Neural cell (in vitro differentiated cells): ENCODE results near the gene PIKFYVE. TPM values are rescaled to one million over a fixed set of nuclear protein-coding genes. Genes with fewer than 3 reads are reported as not detected.

Experiments used
- H2AFZ ChIP-seq: fragments of 200-600, 300-800 bp; sonication (generic), shearing (Covaris generic); 2 replicates; pipeline ENCODE4 v1.6.0; 2014; ENCODE audit warnings: low read depth, mild to moderate bottlenecking, antibody characterized with exemption, low read length, moderate library complexity
- H3F3A ChIP-seq: fragments of 200-600 bp; shearing (Covaris generic); 2 replicates; pipeline ENCODE4 v1.6.1; 2016; ENCODE audit warnings: mild to moderate bottlenecking, moderate library complexity, mixed read lengths, antibody characterized with exemption, low read length; ENCODE audit not compliant: insufficient read depth, poor library complexity, severe bottlenecking
- H3K27ac ChIP-seq: fragments of 200-600, 300-800 bp; sonication (generic), shearing (Covaris generic); 2 replicates; pipeline ENCODE4 v1.5.1; 2014; ENCODE audit warnings: mild to moderate bottlenecking, low read length, moderate library complexity
- H3K27me3 ChIP-seq: fragments of 300-800, 200-600 bp; sonication (generic), shearing (Covaris generic); 2 replicates; pipeline ENCODE4 v1.6.0; 2014; ENCODE audit warnings: mild to moderate bottlenecking, low read depth, low read length, moderate library complexity; ENCODE audit not compliant: insufficient read depth
- H3K36me3 ChIP-seq: fragments of 300-800, 200-600 bp; sonication (generic), shearing (Covaris generic); 2 replicates; pipeline ENCODE4 v1.5.1; 2014; ENCODE audit warnings: mild to moderate bottlenecking, antibody characterized with exemption, low read length, moderate library complexity; ENCODE audit not compliant: insufficient read depth
- H3K4me2 ChIP-seq: fragments of 300-800, 200-600 bp; sonication (generic), shearing (Covaris generic); 2 replicates; pipeline ENCODE4 v1.6.0; 2014; ENCODE audit warnings: mild to moderate bottlenecking, low read length
- H3K4me3 ChIP-seq: fragments of 300-800, 200-600 bp; sonication (generic), shearing (Covaris generic); 2 replicates; pipeline ENCODE4 v1.5.1; 2014; ENCODE audit warnings: mild to moderate bottlenecking, low read length, moderate library complexity
- H3K79me2 ChIP-seq: fragments of 200-600 bp; shearing (Covaris generic); replicated peaks from 2 replicates; pipeline ENCODE4 v1.6.0; 2014; ENCODE audit warnings: mild to moderate bottlenecking, low read length, moderate library complexity; ENCODE audit not compliant: insufficient read depth
- H3K9ac ChIP-seq: fragments of 300-800, 200-600 bp; sonication (generic), shearing (Covaris generic); 2 replicates; pipeline ENCODE4 v1.6.1; 2016; ENCODE audit warnings: mild to moderate bottlenecking, low read length, mixed read lengths
- H3K9me2 ChIP-seq: fragments of 200-600 bp; shearing (Covaris generic); 2 replicates; pipeline ENCODE4 v1.6.1; 2016; ENCODE audit warnings: mild to moderate bottlenecking, low read length, mixed read lengths; ENCODE audit not compliant: insufficient read depth
- H3K9me3 ChIP-seq: fragments of 200-600, 300-800 bp; sonication (generic), shearing (Covaris generic); 2 replicates; pipeline ENCODE4 v1.6.1; 2016; ENCODE audit warnings: mild to moderate bottlenecking, mixed run types, low read length, moderate library complexity, mixed read lengths
- H4K20me1 ChIP-seq: fragments of 200-600 bp; shearing (Covaris generic); 2 replicates; pipeline ENCODE4 v1.6.1; 2016; ENCODE audit warnings: mild to moderate bottlenecking, mixed run types; ENCODE audit not compliant: insufficient read depth
- EP300 ChIP-seq: fragments of 450-650 bp; conservative IDR thresholded peaks from 2 replicates; pipeline ENCODE4 v1.6.1; 2014; ENCODE audit warnings: antibody characterized with exemption, mild to moderate bottlenecking, moderate library complexity; ENCODE audit not compliant: poor library complexity, severe bottlenecking
- EZH2 ChIP-seq: fragments of 200-600, 300-800 bp; shearing (Covaris generic), sonication (generic); IDR thresholded peaks from 2 replicates; pipeline ENCODE4 v1.6.1; 2014; ENCODE audit warnings: antibody characterized with exemption, low read length, borderline replicate concordance, mild to moderate bottlenecking; ENCODE audit not compliant: insufficient read depth, poor library complexity, severe bottlenecking
- MXI1 ChIP-seq: fragments of 450-650 bp; conservative IDR thresholded peaks from 2 replicates; pipeline ENCODE4 v1.6.1; 2014; ENCODE audit warnings: antibody characterized with exemption, mild to moderate bottlenecking; ENCODE audit not compliant: poor library complexity, severe bottlenecking
- POLR2AphosphoS5 ChIP-seq: IDR thresholded peaks from 2 replicates; pipeline ENCODE4 v1.6.1; 2012
- RAD21 ChIP-seq: fragments of 450-650 bp; conservative IDR thresholded peaks from 2 replicates; pipeline ENCODE4 v1.6.1; 2014; ENCODE audit warnings: antibody characterized with exemption, mild to moderate bottlenecking, moderate library complexity
- SMC3 ChIP-seq: fragments of 450-650 bp; conservative IDR thresholded peaks from 2 replicates; pipeline ENCODE4 v1.6.1; 2014; ENCODE audit warnings: antibody characterized with exemption, mild to moderate bottlenecking, moderate library complexity; ENCODE audit not compliant: poor library complexity
- TAF1 ChIP-seq: IDR thresholded peaks from 2 replicates; pipeline ENCODE4 v1.6.1; 2012; ENCODE audit warnings: low read depth
- polyA plus RNA-seq: library from polyadenylated mRNA; depleted of rRNA; stranded (reverse); fragments of >200 nt; gene quantifications from 2 replicates; pipeline ENCODE4 v1.2.3, GENCODE V29; 2014
- TF ChIP-seq, protein P1 (sequence below): IDR thresholded peaks from 2 replicates; pipeline ENCODE4 v1.6.1; 2012; ENCODE audit warnings: borderline replicate concordance
- TF ChIP-seq, protein P2 (sequence below): fragments of 450-650 bp; IDR thresholded peaks from 2 replicates; pipeline ENCODE4 v1.5.1; 2014; ENCODE audit warnings: antibody characterized with exemption, mild to moderate bottlenecking, moderate library complexity; ENCODE audit not compliant: poor library complexity, severe bottlenecking

Gene PIKFYVE
- polyA plus RNA-seq, 1 donor from 2014 or later = 27.1 TPM

DNA sequence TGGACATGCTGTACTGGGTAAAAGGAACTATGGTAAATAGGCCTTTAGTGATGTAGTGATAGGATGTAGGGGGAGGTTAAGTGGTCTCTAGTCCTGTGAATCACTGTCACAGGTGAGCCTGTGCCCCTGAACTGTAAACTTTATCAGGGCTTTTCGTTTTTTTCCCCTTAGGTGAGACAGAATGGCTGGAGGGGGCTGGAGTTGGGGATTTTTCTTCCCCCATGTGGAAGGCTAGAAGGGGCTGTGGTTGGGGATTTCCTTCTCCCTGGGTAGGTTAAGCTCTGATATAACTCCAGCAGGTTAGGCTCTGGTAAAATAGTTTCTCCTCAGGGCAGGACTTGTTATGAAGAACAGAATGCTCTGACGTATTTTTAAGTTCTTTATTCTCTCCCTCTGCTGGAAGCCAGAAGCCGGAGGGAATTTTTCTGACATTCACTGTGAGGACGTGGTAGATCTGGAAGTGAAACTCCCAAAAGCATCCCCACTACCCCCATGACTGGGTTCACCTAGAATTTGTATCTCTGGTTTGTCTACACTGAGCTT is 28.5 kb downstream of the PIKFYVE start:
- H4K20me1 ChIP-seq = no peaks in the 10 kb centered on the region
- no peak overlapping the region for H3K4me3 ChIP-seq
- no peaks in the 10 kb centered on the region for H3F3A ChIP-seq
- no peak overlapping the region for H3K27ac ChIP-seq
- H3K9me2 ChIP-seq = no peaks in the 10 kb centered on the region
- no peak overlapping the region for H3K9ac ChIP-seq
- no peak overlapping the region for H2AFZ ChIP-seq
- H3K79me2 ChIP-seq = no peaks in the 10 kb centered on the region
- H3K9me3 ChIP-seq = no peaks in the 10 kb centered on the region
- H3K36me3 ChIP-seq = peaks cover 8% of the 10 kb centered on the region
- TF ChIP-seq, protein P1, sequence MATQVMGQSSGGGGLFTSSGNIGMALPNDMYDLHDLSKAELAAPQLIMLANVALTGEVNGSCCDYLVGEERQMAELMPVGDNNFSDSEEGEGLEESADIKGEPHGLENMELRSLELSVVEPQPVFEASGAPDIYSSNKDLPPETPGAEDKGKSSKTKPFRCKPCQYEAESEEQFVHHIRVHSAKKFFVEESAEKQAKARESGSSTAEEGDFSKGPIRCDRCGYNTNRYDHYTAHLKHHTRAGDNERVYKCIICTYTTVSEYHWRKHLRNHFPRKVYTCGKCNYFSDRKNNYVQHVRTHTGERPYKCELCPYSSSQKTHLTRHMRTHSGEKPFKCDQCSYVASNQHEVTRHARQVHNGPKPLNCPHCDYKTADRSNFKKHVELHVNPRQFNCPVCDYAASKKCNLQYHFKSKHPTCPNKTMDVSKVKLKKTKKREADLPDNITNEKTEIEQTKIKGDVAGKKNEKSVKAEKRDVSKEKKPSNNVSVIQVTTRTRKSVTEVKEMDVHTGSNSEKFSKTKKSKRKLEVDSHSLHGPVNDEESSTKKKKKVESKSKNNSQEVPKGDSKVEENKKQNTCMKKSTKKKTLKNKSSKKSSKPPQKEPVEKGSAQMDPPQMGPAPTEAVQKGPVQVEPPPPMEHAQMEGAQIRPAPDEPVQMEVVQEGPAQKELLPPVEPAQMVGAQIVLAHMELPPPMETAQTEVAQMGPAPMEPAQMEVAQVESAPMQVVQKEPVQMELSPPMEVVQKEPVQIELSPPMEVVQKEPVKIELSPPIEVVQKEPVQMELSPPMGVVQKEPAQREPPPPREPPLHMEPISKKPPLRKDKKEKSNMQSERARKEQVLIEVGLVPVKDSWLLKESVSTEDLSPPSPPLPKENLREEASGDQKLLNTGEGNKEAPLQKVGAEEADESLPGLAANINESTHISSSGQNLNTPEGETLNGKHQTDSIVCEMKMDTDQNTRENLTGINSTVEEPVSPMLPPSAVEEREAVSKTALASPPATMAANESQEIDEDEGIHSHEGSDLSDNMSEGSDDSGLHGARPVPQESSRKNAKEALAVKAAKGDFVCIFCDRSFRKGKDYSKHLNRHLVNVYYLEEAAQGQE = no peak
- no peak for TF ChIP-seq MXI1
- TF ChIP-seq SMC3 = no peak
- TF ChIP-seq EP300 = no peak
- no peak for TF ChIP-seq TAF1
- TF ChIP-seq EZH2 = no peak
- TF ChIP-seq RAD21 = no peak
- TF ChIP-seq, protein P2, sequence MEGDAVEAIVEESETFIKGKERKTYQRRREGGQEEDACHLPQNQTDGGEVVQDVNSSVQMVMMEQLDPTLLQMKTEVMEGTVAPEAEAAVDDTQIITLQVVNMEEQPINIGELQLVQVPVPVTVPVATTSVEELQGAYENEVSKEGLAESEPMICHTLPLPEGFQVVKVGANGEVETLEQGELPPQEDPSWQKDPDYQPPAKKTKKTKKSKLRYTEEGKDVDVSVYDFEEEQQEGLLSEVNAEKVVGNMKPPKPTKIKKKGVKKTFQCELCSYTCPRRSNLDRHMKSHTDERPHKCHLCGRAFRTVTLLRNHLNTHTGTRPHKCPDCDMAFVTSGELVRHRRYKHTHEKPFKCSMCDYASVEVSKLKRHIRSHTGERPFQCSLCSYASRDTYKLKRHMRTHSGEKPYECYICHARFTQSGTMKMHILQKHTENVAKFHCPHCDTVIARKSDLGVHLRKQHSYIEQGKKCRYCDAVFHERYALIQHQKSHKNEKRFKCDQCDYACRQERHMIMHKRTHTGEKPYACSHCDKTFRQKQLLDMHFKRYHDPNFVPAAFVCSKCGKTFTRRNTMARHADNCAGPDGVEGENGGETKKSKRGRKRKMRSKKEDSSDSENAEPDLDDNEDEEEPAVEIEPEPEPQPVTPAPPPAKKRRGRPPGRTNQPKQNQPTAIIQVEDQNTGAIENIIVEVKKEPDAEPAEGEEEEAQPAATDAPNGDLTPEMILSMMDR = no peak
- TF ChIP-seq POLR2AphosphoS5 = no peak
- H3K27me3 ChIP-seq = no peaks in the 10 kb centered on the region
- H3K4me2 ChIP-seq = no peak overlapping the region

DNA sequence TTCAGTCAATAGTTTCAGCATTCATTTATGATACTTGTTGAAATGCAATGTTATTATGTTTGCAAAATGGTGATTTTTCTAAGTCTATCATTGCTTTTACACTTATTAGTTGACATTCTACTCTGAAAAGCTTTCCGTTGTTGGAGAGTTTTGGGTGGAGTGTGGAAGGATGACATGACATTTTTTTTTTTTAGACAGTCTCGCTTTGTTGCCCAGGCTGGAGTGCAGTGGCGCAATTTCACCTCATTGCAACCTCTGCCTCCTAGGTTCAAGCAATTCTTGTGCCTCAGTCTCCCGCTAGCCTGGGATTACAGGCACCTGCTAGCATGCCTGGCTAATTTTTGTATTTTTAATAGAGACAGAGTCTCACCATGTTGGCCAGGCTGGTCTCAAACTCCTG is 29.8 kb downstream of the PIKFYVE start:
- Histone ChIP-seq H3K79me2 (no peaks in the 10 kb centered on the region), H3F3A (no peaks in the 10 kb centered on the region), H3K4me3 (no peak overlapping the region), H3K9me3 (no peaks in the 10 kb centered on the region), H3K27ac (no peak overlapping the region), H3K36me3 (no peaks in the 10 kb centered on the region), H3K9ac (no peak overlapping the region), H3K27me3 (no peaks in the 10 kb centered on the region), H4K20me1 (no peaks in the 10 kb centered on the region), H3K9me2 (no peaks in the 10 kb centered on the region), H3K4me2 (no peak overlapping the region), H2AFZ (no peak overlapping the region)
- no peak for TF ChIP-seq MXI1
- no peak for TF ChIP-seq SMC3
- TF ChIP-seq, protein P1 = no peak
